HUDEP-2 (cell line): Measurements from ENCODE around the gene STARD3.
A peak's percentile ranks its signal among the peaks of the same experiment; 100 is the strongest.

Experiments
- DNase-seq, 76 experiments: peaks; one replicate each; lab custom pipeline; 2025; ENCODE audit not compliant: unreplicated experiment in 76 of 76; lab: John Stamatoyannopoulos, UW

The STARD3 gene

GRCh38 chr17:39634384-39634871 is 2.5 kb upstream of the STARD3 start:
- DNase-seq: peak in 21 of 76 experiments; percentile 10 to 54 (median 37)

- peak in 11 of 76 experiments; percentile 19 to 52 (median 36) for DNase-seq
These were observed 1.2 kb upstream of the STARD3 start for GRCh38 chr17:39635614-39636176.

- DNase-seq: no peak
These were observed 387 bp upstream of the STARD3 start for GRCh38 chr17:39636587-39636926.

- DNase-seq: peak in 2 of 76 experiments; percentile 14 to 26
These were observed 1.4 kb downstream of the STARD3 start for GRCh38 chr17:39638317-39638716.

GRCh38 chr17:39639043-39639442 is 2.1 kb downstream of the STARD3 start:
- DNase-seq: peak in 2 of 76 experiments; percentile 8 to 10

GRCh38 chr17:39639566-39640458 is 2.9 kb downstream of the STARD3 start:
- DNase-seq: no peak

- DNase-seq: no peak
These were observed 3.7 kb downstream of the STARD3 start for GRCh38 chr17:39640591-39641031.

GRCh38 chr17:39641097-39641496 is 4.2 kb downstream of the STARD3 start:
- DNase-seq: no peak

GRCh38 chr17:39641883-39642282 is 4.9 kb downstream of the STARD3 start:
- no peak for DNase-seq

- no peak for DNase-seq
These were observed 5.5 kb downstream of the STARD3 start for GRCh38 chr17:39642291-39643074.

- no peak for DNase-seq
These were observed 6.3 kb downstream of the STARD3 start for GRCh38 chr17:39643271-39643670.

- DNase-seq: peak in 66 of 76 experiments; percentile 26 to 87 (median 68)
These were observed 10.3 kb downstream of the STARD3 start for GRCh38 chr17:39647256-39647655.

GRCh38 chr17:39648616-39649366 is 11.8 kb downstream of the STARD3 start:
- DNase-seq: no peak

- no peak for DNase-seq
These were observed 13.2 kb downstream of the STARD3 start for GRCh38 chr17:39650121-39650579.

- DNase-seq: no peak
These were observed 15.1 kb downstream of the STARD3 start for GRCh38 chr17:39651923-39652586.

GRCh38 chr17:39652587-39653315 is 15.8 kb downstream of the STARD3 start:
- DNase-seq: peak in 1 of 76 experiments; percentile 44

- peak in 35 of 76 experiments; percentile 17 to 68 (median 37) for DNase-seq
These were observed 16.3 kb downstream of the STARD3 start for GRCh38 chr17:39653316-39653661.

GRCh38 chr17:39653662-39654331 is 16.9 kb downstream of the STARD3 start:
- peak in 69 of 76 experiments; percentile 22 to 91 (median 76) for DNase-seq
